ENCODE data around the gene CNOT9.
A peak's percentile ranks its signal among the peaks of the same experiment; 100 is the strongest.

The CNOT9 gene

DNA sequence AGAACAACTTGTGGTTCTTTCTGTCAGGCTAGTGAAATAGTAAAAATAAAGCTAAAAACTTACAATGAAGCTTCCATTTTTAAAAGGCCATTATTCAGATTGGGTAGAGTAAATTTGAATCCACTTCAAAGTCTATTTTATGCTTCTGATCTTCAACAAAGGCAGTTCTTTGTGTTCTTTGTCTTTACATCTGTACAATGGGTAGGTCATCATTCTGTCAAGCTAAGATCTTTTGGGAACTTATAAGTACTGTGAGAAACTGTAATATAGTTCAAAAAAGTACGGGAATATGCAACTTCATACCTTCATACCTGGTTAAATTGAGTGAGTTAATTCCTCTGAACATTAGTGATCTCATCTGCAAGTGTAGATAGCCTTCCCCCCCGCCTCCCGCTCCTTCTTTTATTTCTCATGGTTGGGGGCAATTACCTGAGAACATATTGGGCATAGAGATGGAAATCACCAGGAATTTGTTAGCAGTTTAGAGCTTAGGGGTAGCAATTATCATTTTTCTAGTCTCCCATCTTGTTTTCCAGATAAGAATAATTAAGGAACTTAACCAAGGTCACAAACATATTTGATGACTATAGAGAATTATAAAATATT, 9.7 kb downstream of the CNOT9 start:
- no peak for DNase-seq

DNA sequence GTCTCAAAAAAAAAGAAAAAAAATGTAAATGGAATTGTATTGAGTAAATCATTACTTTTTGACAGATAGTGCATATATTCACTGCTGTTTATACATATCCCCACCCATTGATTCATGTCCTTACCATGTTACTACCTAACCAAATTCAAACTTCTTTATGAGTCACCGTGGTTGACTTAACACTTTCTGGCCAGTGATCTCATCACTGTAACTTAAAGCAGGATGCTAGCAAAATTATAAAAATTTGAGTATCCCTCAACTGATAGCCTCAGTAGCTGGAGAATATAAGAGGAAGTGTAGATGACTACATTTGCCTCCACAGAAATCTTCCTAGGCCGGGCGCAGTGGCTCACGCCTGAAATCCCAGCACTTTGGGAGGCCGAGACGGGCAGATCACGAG, 13.4 kb downstream of the CNOT9 start:
- no peak for DNase-seq

GRCh38 chr2:218583983-218584850, 15.6 kb downstream of the CNOT9 start:
- DNase-seq: no peak

- DNase-seq: no peak
Measured at GRCh38 chr2:218585541-218585940, 16.9 kb downstream of the CNOT9 start.

GRCh38 chr2:218605432-218605831, 36.8 kb downstream of the CNOT9 start:
- peak; percentile 14 for DNase-seq

DNA sequence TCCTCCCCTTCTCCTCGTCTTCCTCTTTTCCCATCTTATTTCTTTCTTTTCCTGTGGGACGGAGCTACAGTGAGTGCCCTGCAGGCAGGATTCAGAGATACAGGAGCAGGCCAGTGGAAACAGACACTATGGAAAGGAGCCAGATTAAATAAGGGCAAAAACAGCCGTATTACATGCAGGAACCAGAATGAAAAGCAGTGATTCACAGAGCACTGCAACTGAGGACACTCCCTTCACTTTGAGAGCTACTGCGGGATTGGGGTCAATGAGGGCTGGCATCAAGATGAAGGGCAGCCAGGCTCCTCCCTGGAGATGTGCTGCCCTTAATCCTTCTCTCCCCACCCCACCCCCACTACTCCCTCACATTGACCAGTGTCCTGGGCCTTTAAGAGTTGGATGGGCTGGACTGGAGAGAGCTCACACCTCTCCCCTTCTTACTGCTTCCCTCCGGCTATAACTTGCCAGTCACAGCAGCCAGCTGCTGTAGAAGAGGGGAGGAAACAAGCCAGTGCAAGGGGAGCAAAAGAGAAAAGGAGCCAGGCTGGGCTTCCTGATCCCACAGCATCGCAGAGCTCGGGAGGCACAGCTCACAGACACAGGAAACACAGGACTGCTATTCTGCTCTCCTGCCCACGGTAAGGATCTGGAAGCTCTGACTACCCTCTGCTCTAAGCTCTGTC, 38.9 kb downstream of the CNOT9 start, which contains the start of gene PLCD4:
Gene PLCD4 (plus strand): TSS at position 464 of the 680 bp plus-strand sequence. CDS start 7,841 bp downstream, outside the sequence.
- DNase-seq: peak; percentile 18

GRCh38 chr2:218615868-218616315, 47.3 kb downstream of the CNOT9 start:
- no peak for DNase-seq

DNA sequence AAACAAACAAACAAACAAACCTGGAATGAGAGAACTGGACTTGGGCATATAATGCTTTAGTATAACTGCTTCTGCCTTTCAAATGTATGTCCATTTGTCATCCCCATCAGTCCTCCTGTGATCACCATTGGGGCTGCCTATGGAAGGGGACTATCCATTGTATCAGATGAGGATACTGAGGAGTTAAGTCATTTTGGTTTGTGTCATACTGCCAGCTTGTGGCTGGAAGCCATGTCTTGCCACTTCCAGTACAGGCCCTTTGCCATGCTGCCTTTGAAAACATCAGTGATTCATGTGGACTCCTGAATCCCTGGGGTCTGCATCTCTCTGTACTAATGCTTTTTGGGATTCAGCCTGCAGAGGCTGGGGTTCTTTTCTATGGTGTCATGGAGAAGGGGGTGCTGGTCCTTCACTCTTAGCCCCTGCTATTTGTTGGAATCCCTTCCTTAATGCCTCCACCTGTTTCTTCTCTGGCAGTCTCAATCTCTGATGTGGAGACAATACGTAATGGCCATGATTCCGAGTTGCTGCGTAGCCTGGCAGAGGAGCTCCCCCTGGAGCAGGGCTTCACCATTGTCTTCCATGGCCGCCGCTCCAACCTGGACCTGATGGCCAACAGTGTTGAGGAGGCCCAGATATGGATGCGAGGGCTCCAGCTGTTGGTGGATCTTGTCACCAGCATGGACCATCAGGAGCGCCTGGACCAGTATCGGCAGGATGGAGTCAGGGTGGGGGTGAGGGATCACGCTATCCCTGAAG, 49.6 kb downstream of the CNOT9 start:
- no peak for DNase-seq

- DNase-seq: no peak
Measured at GRCh38 chr2:218621007-218621406, 52.4 kb downstream of the CNOT9 start.

DNA sequence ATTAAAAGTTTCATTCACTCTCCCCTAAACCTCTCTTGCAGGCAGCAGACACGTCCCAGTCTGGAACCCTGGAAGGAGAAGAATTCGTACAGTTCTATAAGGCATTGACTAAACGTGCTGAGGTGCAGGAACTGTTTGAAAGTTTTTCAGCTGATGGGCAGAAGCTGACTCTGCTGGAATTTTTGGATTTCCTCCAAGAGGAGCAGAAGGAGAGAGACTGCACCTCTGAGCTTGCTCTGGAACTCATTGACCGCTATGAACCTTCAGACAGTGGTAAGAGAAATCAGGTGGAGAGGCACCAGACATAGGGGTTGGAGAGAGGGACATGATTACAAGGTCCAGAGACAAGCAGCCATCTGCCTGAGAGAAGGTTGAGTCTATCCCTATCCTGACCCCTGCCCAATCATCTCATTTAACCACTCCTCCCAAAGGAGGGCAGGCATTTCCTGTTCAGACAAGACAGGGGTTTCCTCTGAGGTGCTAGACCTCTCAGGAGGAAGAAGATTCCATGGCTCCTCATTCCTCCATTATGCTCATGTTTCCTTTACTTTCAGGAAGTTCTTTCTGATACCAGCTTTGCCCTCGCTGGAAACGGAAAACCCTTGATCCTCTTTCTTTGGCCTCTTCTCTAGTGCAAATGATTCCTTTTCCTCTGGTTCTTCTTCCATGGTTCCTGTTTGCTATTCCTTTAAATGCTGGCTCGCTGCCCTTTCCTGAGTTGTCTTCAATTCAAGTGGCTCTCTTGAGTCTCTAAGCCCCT, 54.1 kb downstream of the CNOT9 start:
- peak; percentile 20 for DNase-seq

- no peak for DNase-seq
Measured at GRCh38 chr2:218623366-218623705, 54.7 kb downstream of the CNOT9 start.

- no peak for DNase-seq
Measured at GRCh38 chr2:218626369-218626768, 57.7 kb downstream of the CNOT9 start.

DNA sequence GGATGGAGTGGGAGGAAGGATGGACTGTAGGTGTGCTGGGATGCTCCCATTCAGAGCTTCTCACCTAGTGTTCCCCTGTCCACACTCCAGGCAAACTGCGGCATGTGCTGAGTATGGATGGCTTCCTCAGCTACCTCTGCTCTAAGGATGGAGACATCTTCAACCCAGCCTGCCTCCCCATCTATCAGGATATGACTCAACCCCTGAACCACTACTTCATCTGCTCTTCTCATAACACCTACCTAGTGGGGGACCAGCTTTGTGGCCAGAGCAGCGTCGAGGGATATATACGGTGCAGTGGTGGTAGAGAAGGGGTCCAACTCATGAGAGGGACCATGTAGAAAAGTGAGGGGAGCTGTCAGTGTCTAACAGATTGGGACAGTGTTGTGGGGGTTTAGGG, 59.3 kb downstream of the CNOT9 start:
- DNase-seq: no peak

GRCh38 chr2:218631837-218632236, 63.2 kb downstream of the CNOT9 start:
- DNase-seq: no peak

DNA sequence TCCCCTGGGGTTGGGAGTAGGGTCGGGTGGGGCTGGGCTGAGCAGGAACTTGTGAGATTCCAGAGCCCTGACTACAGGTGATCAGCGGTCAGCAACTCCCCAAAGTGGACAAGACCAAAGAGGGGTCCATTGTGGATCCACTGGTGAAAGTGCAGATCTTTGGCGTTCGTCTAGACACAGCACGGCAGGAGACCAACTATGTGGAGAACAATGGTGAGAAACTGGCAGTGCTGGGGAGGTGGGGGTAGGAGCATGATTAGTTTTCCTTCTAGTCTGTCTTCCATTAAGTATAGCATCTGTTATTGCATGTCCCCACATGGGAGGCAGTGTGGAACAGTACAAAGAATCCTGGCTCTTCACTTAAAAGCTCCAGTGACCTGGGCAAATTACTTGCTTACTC, 67.1 kb downstream of the CNOT9 start:
- no peak for DNase-seq

GRCh38 chr2:218638372-218638771, 69.7 kb downstream of the CNOT9 start:
- no peak for DNase-seq

DNA sequence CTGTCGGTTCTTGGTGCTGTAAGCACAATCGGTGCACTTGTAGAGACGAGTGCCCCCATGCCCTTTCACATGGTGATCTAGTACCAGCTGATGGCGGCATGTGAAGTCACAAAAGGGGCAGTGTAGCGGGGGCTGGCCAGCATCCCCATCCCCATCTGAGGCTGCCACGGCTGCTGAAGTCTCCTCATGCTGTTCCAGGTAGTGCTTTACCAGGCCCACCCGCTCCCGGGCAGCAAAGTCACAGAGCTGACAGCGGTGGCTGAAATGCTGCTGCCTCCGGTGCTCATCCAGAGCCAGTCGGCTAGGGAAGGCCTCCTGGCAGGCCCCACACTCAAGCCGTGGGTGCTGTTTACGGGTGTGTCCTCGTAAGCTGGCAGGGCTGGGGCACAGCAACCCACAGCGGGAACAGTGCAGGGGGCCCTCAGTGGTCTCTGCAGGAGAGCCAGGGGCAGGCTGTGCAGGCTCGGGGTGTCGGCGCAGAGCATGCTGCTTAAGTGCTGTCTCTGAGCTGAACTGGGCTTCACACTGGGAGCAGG, 73.5 kb downstream of the CNOT9 start:
- no peak for DNase-seq

- DNase-seq: no peak
Measured at GRCh38 chr2:218642786-218643185, 74.1 kb downstream of the CNOT9 start.

GRCh38 chr2:218643751-218644310, 75.2 kb downstream of the CNOT9 start:
- no peak for DNase-seq

- no peak for DNase-seq
Measured at GRCh38 chr2:218644721-218645120, 76.1 kb downstream of the CNOT9 start.

DNA sequence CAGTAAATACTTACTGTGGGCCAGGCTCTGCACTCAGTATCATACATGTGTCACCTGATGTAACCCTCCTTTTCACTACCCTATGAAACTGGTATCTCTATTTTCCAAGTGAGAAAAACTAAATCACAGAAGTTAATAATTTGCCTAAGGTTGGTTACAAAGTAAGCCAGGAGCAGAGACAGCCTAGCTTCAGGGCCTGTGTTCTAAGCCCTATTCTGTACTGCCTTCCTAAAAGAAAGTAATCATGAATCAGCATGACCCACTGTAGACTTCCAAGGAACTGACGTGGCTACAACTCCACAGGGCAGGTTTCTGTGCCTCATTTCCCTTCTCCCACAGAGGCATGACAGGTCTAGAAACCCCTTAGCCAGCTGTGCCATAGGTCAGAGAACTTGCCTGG, 76.5 kb downstream of the CNOT9 start:
- no peak for DNase-seq

Data from DMS79 treated with DMSO at 0.1 percent for 48 hours (cell line).